K562 (cell line): ENCODE measurements around the gene ESRRB. TPM values are rescaled to one million over a fixed set of nuclear protein-coding genes. Genes with fewer than 3 reads are reported as not detected.

Experiments used
- BRCA1 ChIP-seq, 2 experiments: fragments of 450-650 bp in 1 of 2; sonication (generic) in 1 of 2; formaldehyde crosslinking in 1 of 2; IDR thresholded peaks; 2 replicates each; pipeline versions ENCODE4 v1.5.0 to v1.6.1; 2017 to 2020; ENCODE audit warnings: mild to moderate bottlenecking in 1 of 2, missing genetic modification reagents in 1 of 2
- CHAMP1 ChIP-seq: fragments of 450-650 bp; IDR thresholded peaks from 2 replicates; pipeline ENCODE4 v1.6.1; 2016; ENCODE audit warnings: mild to moderate bottlenecking
- ELF2 ChIP-seq: fragments of 250-450 bp; sonication (Bioruptor Pico); IDR thresholded peaks from 2 replicates; pipeline ENCODE4 v1.5.0; 2021; ENCODE audit warnings: mild to moderate bottlenecking
- HSF4 ChIP-seq: fragments of 250-450 bp; sonication (Bioruptor Pico); IDR thresholded peaks from 2 replicates; pipeline ENCODE4 v2.1.2; 2022; ENCODE audit warnings: mild to moderate bottlenecking, moderate library complexity, borderline replicate concordance
- KLF16 ChIP-seq: IDR thresholded peaks from 2 replicates; pipeline ENCODE4 v1.6.1; 2016; ENCODE audit warnings: antibody characterized with exemption
- MED1 ChIP-seq: sonication (generic); formaldehyde crosslinking; IDR thresholded peaks from 2 replicates; pipeline ENCODE4 v1.8.1; 2023; ENCODE audit warnings: missing genetic modification reagents, borderline replicate concordance
- NFATC3 ChIP-seq: fragments of 450-650 bp; IDR thresholded peaks from 2 replicates; pipeline ENCODE4 v1.6.1; 2017; ENCODE audit warnings: mild to moderate bottlenecking
- RERE ChIP-seq: sonication (generic); formaldehyde crosslinking; IDR thresholded peaks from 2 replicates; pipeline ENCODE4 v1.8.0; 2023; ENCODE audit warnings: missing genetic modification reagents, mild to moderate bottlenecking, borderline replicate concordance
- SFPQ ChIP-seq: fragments of 200-400 bp; formaldehyde crosslinking; IDR thresholded peaks from 2 replicates; pipeline ENCODE4 v1.6.1; 2017; ENCODE audit warnings: mild to moderate bottlenecking, low read depth, low read length, moderate library complexity
- ZNF146 ChIP-seq: IDR thresholded peaks from one replicate; pipeline ENCODE4 v1.6.1; 2018; ENCODE audit warnings: missing compliant biosample characterization; ENCODE audit not compliant: unreplicated experiment
- ZNF274 ChIP-seq: IDR thresholded peaks from 2 replicates; pipeline ENCODE4 v1.6.1; 2011; ENCODE audit warnings: low read depth, mild to moderate bottlenecking, low read length, moderate library complexity, borderline replicate concordance
- ZNF398 ChIP-seq: fragments of 250-450 bp; sonication (Bioruptor Pico); IDR thresholded peaks from 2 replicates; pipeline ENCODE4 v1.8.0; 2021; ENCODE audit warnings: moderate library complexity, mild to moderate bottlenecking, inconsistent platforms
- polyA plus RNA-seq, 8 experiments: library from polyadenylated mRNA; depleted of rRNA in 4 of 8; stranded (reverse) in 5 of 8; unstranded in 3 of 8; fragments of >200 nt; fragmentation: Nextera tagmentation in 2 of 8; fragmentation: Illumina TruSeq in 1 of 8; extraction: Ambion mirVana in 2 of 8; extraction: Trizol in 1 of 8; gene quantifications; 2 replicates each; pipeline versions ENCODE4 v1.2.1 to v1.2.3, GENCODE V29; 2011 to 2014; ENCODE audit warnings: inconsistent platforms in 1 of 8, missing spikeins in 1 of 8
- total RNA-seq, 7 experiments: library from RNA; depleted of rRNA in 6 of 7; stranded (reverse); fragments of >200 nt in 6 of 7; fragmentation: Illumina TruSeq in 2 of 7; extraction: Trizol in 2 of 7; gene quantifications; 2 replicates each; pipeline versions ENCODE4 v1.2.1 to v1.2.3, GENCODE V29; 2011 to 2021; ENCODE audit warnings: low replicate concordance in 1 of 7

The ESRRB gene
- total and polyA plus RNA-seq, 9 of the 15 experiments (the other 6 are each of a cell fraction or from before 2014, with no cell fraction given) = 3.2 to 24.7 (median 14.5) TPM

- TF ChIP-seq RERE (CRISPR knock-in tag) = no peak
- TF ChIP-seq MED1 (CRISPR knock-in tag) = no peak
- no peak for TF ChIP-seq NFATC3
- no peak for TF ChIP-seq SFPQ
- no peak for TF ChIP-seq ZNF274
- TF ChIP-seq CHAMP1 = no peak
- TF ChIP-seq BRCA1 (IDR thresholded peaks at IDR 0.05) = no peak
- TF ChIP-seq BRCA1 (CRISPR knock-in tag; IDR thresholded peaks at IDR 0.05) = no peak
- TF ChIP-seq ELF2 (CRISPR knock-in tag) = no peak
- no peak for TF ChIP-seq ZNF146 (CRISPR knock-in tag)
- TF ChIP-seq ZNF398 = no peak
- no peak for TF ChIP-seq KLF16
- no peak for TF ChIP-seq HSF4
Observed at GRCh38 chr14:76328457-76329137, 47.3 kb upstream of the ESRRB start (continued).
